Lung microvascular endothelial cell (primary cell): ENCODE data around the gene SPEF1. TPM values are rescaled to one million over a fixed set of nuclear protein-coding genes. Genes with fewer than 3 reads are reported as not detected.
"Not testable (repeated sequence)": the region's sequence is repeated elsewhere in the genome, so short reads cannot be mapped to it uniquely, and the experiment has no call there.

ENCODE experiments used
- DNase-seq, 2 donors: peaks; one replicate each; pipeline versions ENCODE4 v3.0.0 to v3.0.0-alpha.2; 2010; ENCODE audit warnings: low read depth in 2 of 2
- total RNA-seq: library from RNA; depleted of rRNA; stranded (reverse); fragments of >200 nt; gene quantifications from 2 replicates; pipeline ENCODE4 v1.2.1, GENCODE V29; 2014

Gene SPEF1
- total RNA-seq, 1 donor from 2014 or later: under 0.01 TPM

GRCh38 chr20:3789201-3789600, 8.0 kb upstream of the SPEF1 start:
- DNase-seq: not testable (repeated sequence)

GRCh38 chr20:3788685-3789155, 7.5 kb upstream of the SPEF1 start:
- DNase-seq: no peak

GRCh38 chr20:3787324-3788014, 6.2 kb upstream of the SPEF1 start:
- DNase-seq: no peak

GRCh38 chr20:3786665-3787323, 5.5 kb upstream of the SPEF1 start, which contains the start of gene CENPB:
CENPB (minus strand) TSS chr20:3786740; CDS start chr20:3786483, 257 bp downstream.
- peak; percentile 89 to 93 for DNase-seq

GRCh38 chr20:3786126-3786484, 4.9 kb upstream of the SPEF1 start:
- DNase-seq: peak; percentile 77 to 80

DNA sequence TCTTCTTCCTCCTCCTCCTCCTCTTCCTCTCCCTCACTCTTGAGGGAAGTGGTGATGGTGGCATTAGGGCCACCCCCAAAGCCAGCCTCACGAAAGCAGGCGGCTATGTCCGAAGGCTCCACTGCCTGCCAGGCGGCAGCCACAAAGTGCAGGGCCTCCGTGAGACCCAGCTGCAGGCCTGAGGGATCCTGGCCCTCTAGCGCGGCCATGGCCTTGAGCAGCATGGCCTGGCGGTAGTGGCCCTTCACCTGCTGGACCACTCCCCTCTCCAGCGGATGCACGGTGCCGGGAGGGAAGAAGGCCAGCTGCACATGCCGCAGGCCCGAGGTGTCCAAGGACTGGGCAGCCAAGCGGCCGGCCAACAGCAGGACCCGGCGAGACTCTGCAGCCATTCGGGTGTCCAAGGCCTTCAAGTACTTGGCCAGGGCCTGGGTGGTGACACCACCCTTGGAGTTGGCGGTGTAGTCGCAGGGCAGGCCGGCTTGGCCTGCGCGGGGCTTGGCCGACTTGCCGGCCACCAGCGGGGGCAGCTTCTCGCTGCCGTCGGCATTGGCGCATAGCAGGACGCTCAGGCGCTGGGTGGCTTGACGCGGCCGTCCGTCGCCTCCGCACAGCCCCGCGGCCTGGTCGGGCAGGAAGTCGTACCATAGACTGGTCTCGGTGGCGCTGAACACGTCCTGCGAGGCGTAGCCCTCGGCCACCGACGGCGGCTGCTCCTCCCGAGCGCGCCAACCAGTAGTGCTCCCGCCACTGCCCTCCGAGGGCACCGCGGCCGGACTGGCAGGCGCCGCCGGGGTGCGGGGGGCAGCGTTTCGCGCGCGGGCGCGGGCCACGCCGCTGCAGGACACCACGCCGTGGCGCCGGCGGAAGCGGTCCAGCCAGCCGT, 4.2 kb upstream of the SPEF1 start:
- peak; percentile 48 to 61 for DNase-seq

- no peak for DNase-seq
These were observed 3.6 kb upstream of the SPEF1 start for GRCh38 chr20:3784863-3785239.

DNA sequence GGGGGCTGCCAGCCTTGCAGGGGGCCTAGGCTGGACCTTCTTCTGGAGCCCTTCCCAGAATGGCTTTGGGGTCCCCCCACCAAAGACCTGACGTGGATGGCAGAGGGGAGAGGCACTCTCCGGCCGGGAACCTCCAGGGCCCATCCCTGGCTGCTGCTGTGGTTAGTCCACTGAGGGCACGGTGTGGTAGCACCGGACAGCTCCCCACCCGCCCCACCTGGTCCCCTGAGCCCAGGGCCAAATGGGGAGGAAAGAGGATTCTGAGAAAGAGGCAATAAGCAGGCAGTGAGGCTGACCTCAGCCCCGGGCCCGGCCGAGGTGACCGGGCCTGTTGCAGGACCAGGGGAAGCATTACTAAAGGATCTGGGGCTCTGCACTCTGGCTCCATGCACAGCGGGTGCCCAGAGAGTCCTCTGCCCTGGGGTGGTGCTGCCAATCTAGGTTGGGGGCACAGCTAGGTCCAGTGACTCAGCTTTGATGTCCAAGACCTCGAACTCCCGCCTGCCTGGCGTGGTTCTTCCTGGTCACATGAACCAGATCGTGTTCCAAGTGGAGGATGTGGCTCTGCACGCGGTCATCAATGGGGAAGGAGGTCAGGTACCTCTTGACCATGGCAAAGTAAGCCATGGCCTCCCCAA, 3.1 kb upstream of the SPEF1 start:
- peak in 1 of 2 donors; percentile 38 for DNase-seq

GRCh38 chr20:3783511-3784195, 2.4 kb upstream of the SPEF1 start:
- DNase-seq: no peak

GRCh38 chr20:3783068-3783489, 1.8 kb upstream of the SPEF1 start:
- no peak for DNase-seq

- no peak for DNase-seq
These were observed 1.3 kb upstream of the SPEF1 start for GRCh38 chr20:3782597-3782996.

- no peak for DNase-seq
These were observed 2.3 kb downstream of the SPEF1 start for GRCh38 chr20:3778976-3779375.

- peak in 1 of 2 donors; percentile 27 for DNase-seq
These were observed 3.3 kb downstream of the SPEF1 start for GRCh38 chr20:3777716-3778629.

- DNase-seq: no peak
These were observed 3.9 kb downstream of the SPEF1 start for GRCh38 chr20:3777381-3777715.

GRCh38 chr20:3775457-3776108, 5.7 kb downstream of the SPEF1 start:
- DNase-seq: peak in 1 of 2 donors; percentile 54

DNA sequence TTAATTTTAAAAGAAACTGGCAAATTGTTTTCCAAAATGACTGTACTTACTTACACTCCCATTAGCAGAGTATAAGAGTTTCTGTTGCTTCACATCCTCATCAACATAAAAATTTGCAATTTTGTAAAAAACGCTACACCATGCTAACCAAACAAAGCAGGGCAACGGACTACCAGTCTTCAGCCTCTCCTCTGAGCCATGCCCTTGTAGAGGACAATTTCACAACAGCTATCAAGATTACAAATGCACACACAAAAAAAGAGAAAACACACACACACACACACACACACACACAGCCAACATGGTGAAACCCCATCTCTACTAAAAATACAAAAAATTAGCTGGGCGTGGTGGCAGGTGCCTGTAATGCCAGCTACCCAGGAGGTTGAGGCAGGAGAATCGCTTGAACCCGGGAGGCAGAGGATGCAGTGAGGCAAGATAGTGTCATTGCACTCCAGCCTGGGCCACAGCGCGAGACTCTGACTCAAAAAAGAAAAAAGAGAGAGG, 9.6 kb downstream of the SPEF1 start:
- DNase-seq: no peak

DNA sequence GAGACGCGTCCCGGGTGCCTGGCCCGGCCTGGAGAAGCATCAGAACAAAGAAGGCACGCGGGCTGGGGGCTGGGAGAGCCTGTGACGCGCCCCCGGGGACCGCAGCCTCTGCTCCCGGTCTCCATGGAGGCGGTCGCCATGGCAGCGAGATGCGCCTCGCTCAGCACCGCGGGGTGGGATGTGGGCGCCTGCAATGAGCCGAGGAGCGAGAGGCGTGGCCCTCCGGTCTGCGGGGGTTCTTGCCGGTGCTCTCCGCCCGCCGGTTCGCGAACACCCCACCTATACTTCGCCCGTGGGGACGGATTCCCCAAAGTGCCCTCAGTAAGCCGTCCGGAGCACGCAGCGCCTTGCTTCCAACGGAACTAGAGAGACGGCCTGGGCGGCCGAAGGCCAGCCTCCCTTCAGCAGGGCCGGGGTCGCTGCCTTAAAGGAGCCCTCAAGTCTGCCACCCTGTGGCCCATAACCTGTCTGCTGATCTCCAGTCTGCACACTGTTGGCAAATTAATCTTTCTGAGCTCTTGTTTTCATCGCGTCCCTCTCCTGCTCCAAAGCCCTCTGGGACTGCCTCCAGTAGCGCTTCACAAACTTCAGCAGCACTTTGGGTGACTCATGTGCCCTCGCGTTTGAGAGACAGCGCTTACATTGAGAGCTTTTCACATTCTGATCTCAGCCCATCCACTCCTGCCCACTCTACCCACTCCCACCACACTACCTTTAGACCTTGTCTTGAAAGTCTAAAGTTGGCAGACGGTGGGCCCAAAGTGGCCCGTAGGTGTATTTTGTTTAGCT, 12.7 kb downstream of the SPEF1 start:
- DNase-seq: peak; percentile 71 to 74
